Stimulated activated CD4-positive, alpha-beta T cell treated with anti-CD3 and anti-CD28 coated beads, Interleukin-12 subunit alpha, Interleukin-12 subunit beta, amount 100 ng/mL, for 24 hours (primary cell): ENCODE measurements around the gene ARHGDIG.
"Not testable (repeated sequence)": the region's sequence is repeated elsewhere in the genome, so short reads cannot be mapped to it uniquely, and the experiment has no call there.

Source experiments
- DNase-seq, 2 experiments: peaks; one replicate each; pipeline ENCODE4 v3.0.0-alpha.2; 2020; ENCODE audit warnings: low read depth in 2 of 2

ARHGDIG gene

DNA sequence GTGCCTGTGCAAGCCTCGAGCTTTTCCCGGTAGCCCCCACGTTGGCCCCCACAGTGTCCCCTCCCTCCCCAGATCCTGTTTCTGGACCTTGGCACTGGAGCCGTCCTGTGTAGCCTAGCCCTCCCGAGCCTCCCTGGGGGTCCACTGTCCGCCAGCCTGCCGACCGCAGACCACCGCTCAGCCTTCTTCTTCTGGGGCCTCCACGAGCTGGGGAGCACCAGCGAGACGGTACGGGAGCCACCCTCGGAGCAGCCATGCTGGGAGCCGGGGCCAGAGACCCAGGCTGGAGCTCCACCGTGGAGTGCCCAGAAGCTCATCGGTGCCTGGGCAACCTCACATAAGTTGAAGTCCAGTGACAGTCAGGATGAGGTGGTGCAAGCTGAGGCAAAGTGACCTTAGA is 16.4 kb upstream of the ARHGDIG start:
- DNase-seq: no peak

DNA sequence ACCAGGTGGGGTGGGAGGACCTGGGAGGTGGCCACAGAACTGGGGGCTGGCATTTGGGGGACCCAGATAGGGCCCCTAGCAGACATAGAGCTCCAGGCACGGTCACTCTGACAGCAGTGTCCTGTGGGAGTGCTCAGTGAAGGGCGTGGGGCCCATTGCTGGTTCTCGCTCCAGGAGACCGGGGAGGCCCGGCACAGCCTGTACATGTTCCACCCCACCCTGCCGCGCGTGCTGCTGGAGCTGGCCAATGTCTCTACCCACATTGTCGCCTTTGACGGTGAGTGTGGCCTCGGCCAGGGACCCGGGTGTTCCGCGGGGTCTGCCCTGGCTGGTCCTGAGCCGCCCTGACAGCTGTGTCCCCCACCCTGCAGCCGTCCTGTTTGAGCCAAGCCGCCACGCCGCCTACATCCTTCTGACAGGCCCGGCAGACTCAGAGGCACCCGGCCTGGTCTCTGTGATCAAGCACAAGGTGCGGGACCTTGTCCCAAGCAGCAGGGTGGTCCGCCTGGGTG is 15.9 kb upstream of the ARHGDIG start:
- DNase-seq: no peak

DNA sequence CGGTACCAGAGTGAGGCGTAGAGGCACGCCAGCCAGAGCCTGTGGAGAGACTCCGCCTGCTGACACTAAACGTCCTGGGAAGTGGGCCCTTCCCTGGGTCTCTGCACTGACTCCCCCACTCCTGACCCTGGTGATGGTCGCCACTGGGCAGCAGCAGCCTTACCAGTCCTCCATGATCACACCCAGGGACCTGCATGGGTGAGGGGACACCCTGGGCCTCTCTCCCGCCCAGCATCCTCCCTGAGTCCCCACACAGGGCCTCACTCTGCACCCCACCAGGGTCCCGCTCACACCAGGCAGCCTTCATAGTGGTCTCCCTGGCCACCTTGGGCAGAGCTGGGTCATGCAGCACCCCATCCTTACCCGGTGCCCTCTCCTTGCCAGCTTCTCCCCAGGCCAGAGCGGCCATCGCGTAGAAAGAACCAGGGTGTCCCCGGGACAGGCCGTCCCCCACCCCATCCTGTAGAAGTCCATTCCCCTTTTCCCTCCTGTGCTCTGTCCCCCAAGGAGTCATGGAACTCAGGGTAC is 15.3 kb upstream of the ARHGDIG start:
- no peak for DNase-seq

DNA sequence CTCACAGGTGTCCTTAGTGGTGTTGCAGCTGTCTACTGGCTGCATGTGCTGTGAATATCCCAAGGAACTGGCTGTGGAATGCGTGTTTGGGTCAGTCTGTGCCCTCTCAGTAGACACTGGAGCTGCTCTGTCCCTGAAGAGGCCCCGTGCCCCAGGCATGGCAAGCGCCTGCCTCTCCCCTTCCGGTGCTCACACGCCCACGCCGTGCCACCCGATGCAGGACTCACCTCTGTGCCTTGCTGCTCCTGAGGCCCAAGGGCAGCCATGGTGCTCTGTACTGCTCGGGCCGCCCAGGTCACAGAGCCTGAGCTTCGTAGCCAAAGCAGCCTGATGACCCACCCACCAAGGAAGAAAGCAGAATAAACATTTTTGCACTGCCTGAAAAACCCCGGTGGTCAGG is 14.7 kb upstream of the ARHGDIG start:
- DNase-seq: no peak

DNA sequence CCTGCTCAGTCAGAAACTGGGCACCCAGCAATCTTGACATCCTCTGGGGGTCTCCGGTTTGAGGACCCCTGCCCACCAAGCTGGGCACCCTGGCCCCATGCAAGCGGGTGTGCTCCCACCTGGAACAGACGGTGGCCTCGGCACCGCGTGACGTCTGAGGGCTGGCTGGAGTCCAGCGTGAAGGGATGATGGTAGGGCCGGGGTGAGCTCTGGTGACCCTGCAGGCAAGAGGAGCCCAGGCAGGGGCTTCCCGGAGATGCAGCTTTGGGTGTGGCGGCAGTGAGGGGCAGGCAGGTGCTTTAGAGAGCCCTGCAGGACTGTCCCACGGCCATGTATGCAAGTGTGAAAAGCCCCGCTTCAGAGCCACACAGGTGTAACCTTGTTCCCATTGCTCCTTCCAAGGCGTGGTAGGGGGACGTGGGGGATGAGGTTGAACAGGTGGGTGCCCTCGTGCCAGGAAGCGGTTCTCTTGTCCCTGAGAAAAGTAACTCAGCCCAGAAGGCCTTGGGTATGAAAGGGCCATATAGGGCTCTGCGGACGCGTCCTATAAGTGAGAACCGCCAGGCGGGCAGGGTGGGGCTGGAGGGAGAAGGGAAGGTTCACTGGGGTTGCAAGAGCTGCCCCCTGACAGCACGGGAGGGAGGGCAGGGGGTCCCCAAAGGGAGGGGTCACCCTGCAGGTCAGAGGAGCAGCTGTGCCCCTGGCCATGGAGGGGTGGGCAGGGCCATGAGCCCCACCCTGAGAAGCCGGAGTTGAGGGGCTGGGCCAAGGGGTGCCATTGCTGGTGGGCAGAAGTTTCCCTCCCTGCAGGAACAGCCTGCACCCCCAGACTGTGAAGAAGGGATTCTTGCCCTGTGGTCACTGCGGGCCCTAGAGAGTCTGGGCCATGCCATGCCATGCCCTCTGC is 13.9 kb upstream of the ARHGDIG start:
- no peak for DNase-seq

DNA sequence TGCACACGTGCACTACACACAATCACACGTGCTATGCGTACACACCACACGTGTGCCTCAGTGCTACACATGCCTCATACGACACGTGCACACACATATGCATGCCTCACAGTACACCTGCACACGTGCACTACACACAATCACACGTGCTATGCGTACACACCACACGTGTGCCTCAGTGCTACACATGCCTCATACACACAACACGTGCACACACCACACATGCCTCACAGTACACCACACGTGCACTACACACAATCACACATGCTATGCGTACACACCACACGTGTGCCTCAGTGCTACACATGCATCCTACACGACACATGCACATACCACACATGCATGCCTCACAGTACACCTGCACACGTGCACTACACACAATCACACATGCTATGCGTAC is 12.8 kb upstream of the ARHGDIG start:
- DNase-seq: not testable (repeated sequence)

DNA sequence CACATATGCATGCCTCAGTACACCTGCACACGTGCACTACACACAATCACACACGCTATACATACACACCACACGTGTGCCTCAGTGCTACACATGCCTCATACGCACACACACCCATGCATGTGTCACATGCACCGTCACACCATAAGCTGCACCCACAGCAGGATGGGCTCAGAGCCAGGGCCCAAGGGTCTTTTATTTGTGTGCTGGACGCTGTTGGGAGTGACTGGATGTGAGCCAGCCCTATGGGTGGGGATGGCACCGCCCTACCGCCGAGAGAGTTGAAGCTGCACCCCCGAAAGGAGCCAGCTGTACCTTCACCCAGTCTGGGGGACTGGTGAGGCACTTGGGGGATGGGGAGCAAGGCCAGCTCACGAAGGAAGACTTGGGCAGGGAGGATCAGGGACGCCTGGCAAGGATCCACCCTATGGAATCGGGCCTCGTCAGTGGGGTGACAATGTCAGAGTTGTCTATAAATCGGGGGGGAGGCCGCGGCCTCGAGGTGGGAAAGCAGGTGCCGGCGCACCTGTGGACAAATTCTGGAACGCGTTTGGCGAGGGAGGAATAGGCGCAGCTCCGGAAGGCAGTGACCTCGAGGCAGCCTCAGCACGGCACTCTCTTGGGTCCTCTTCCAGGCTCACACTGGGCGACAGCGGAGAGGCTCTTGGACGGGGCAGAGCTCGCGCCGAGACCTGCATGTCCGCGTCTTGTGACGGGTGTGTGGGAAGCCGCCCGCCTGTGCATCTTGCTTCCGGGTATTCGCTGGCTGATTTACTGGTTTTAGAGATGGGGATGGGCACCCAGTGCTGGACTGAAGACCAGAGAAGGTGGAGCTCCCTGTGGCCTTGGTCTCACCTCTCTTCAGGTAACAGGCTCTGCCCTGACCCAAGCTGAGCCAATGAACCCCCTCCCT is 12.0 kb upstream of the ARHGDIG start:
- DNase-seq: no peak

DNA sequence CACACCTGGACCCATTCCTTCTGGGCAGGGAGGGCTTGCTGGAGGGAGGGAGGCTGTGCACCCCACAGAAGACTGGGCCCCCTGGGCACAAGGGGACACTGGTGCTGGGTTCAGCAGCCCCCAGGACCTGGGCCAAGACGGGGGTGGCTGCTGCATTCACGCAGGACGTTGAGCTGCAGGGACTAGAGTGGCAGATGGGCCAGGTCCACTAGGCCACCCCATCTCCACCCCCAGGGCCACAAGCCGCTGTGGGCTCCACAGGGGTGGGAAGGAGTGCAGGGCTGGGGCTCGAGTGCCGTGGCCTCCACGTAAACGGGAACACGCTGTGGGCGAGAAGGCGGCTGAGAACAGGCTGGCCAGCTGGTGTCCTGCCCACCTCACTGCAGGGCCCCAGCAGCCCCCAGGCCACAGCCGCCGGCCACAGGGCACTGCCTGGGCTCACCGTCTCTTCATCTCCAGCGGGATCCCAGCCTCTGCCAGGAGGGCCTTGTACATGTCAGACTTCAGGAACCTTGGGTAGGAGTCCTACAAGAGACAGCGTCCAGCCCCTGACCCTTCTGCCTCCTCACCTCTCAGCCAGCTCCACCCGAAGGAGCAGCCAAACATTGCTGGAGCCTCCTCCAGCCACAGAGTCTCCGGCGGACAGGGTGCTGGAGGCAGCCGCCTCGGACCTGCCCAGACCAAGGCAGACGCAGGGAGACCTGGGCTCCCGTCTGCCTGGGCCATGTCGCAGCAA is 11.2 kb upstream of the ARHGDIG start:
- no peak for DNase-seq

DNA sequence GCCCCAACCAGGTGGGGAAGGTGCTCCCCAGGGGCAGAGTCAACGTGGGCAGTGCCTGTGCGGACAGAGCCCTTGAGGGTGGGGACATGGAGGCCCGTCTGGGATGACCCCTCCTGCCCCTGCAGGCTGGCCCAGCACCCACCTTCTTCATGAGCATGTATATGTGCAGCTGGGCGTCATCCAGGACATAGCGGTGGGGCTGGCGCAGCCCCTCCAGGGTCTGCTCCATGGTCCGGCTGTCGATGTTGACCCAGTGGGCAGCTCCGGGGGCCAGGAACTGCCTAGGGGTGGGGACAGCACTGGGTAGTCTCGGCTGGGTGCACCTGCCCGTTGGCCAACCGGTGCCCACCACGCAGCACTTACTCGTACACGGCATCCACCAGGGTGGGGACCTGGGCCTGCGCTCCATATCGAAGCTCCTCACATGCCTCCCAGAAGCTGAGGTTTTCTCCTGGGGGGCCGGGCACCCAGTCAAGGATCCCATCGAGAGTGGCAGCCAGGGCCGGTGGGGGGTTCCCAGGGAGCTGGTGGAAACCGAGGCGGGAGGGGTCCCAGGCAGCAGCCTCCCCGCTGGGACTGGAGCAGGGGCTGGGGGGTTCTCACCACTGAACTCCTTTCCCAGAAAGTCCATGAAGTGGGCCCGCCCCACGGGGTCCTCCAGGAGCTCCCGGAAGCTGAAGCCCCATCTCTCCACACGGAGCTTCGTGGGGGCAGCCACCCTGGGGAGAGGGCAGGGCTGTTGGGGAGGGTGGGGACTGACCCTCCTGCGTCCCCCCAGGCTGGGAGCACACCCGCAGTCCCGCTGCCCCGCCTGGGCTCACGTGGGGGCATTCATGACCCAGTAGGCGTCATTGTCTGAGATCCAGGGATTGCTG is 9.8 kb upstream of the ARHGDIG start:
- no peak for DNase-seq

DNA sequence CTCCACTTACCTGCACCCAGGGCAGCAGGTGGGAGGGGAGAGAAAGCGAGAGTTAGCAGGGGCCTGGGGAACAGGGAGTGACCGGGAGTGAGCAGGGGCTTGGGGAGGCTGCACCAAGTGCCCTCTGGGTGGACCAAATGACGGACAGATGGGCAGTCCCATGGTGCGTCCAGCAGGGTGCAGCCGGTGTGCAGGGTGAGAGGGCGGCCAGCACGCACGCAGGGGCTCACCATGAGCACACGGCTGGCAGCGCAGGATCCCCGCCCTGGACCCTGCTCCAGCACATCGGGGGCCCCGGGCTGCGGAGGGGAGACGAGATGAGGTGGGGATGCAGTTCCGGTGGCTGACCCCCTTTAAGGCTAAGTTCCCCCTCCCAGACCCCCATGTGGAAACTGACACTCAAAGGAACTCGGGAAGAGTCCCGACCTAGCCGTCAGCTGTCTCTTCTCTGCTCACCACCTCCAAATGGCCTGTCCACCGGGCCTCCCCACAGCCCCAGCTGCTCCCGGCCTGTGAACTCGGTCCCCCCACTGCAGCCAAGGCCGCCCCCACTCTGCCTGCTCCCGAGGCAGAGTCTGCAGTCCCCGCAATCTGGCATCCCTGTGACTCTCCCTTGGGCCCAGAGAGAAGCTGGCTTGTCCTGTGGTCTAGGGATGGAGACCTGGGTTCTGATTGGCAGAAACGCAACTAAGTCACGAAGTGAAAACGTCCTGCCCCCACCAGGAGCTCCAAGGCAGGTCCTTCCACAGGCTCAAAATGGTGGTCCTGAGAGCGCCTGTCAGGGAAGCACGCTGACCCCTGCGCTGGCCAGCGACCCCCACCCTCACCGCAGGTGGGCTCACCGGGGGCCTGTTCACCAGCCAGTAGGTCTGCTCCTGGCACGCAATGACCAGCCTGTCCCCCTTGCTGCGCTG is 7.5 kb upstream of the ARHGDIG start:
- no peak for DNase-seq

DNA sequence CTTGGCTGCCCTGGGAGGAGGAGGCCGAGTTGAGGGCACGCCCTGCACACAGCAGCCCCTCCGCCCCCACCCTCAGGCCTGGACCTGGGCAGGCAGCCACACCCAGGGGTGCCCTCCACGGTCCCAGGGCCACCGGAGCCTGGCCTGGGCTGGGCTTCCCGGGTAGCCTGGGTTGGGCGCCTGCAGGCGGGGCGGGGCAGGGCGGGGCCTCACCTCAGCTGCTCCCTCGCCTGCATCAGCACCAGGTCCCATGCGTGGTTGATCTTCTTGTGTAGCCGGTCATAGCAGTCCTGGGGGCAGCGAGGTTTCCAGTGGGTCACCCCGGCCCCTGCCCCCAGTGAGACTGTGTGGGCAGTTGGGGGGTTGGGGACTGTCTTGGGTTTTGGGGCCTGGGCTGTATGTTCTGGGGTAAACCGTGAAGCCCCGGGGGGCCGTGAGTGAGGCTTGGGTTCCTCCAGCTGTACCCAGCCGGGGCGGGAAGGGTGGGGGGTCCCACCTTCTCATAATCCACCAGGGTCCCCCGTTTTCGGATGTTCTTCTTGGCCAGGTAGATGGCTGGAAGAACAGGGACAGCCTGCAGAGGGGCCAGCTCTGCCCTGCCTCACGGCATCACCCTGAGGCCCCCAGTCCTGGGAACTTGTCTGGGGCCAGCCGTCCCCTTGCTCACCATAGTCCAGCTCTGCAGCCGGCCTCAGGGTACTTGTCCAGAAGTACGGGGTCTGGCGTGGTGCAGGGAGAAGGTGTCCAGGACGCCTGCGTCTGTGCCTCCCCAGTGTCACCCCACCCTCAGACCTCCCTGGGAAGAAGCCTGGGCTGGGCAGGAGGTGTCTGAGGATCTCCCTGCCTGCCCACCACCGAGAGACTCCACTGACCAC is 6.6 kb upstream of the ARHGDIG start:
- no peak for DNase-seq

DNA sequence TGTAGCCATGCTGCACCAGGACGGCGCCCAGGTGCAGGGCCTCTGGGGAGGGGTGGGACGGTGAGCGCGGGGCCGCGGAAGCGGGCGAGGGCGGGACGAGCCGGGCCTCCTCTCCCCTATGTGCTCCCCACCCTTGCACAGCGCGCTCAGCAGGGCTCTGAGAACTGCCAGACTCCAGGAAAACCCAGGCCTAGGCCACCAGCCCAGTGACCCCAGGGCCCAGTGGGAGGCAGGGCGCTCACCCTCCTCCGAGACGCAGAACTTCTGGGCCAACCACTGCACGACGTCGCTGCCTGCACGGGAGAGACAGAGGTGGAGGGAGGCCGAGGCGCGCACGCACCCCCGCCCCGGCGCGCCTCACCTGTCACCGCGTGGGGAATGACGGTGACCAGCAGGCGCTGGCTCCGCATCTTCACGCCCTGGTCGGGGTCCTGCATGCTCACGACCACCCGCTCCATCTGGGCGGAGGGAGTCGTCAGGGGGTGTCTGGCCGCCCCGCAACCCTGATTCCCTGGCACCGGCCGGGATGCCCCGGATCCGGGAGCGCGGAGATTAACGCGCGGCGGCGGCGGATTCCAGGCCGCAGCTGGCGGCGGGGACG is 5.2 kb upstream of the ARHGDIG start:
- DNase-seq: no peak

DNA sequence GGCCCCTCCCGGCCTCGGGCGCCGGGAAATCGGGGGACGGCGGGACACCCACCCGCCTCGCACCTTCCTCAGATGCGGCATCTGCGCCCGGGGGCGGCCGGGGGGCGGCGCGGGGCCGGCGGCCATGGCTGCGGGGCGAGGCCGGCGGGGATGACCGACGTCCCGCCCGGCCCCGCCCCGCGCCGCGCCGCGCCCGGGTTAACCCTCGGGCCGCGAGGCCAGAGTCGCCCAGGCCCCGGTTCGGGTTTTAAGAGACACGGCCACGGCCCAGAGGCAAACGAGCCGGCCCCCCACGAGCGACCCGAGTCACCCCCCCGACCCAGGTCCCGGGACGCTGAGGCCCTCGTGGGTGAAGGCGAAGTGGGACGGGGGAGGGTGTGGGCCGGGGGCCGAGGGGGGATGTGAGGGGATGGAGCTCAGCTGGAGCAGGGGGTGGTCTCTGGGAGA is 4.6 kb upstream of the ARHGDIG start, which contains the start of gene RGS11:
Gene RGS11 (minus strand): TSS at position 159 of the 447 bp plus-strand sequence. CDS start 33 bp downstream, at position 126.
- no peak for DNase-seq

DNA sequence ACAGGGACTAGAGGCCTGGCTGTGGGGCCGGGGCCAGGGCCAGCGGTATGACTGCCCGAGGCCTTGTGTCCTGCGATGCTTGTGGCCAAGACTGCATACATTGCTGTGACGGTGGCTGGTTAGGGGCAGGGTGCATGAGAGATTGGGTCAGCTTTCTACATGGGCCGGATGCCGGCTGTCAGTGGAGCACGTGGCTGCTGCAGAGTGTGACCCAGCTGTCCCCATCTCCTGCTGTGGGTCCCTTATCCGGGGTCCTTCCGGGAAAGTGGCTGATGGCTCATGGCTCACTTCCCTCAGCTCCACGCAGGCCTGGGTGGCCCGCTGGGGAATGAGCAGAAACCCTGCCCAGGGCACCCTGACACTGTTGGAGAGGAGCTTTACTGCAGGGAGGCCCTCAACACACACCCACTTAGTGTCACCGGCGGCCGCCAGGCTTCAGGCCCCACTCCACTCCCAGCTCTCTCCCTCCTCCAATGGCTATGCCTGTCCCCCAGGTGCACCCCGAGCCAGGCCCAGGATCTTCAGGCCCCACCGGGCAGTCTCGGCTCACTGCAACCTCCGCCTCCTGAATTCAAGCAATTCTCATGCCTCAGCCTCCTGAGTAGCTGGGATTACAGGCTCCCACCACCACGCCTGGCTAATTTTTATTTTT is 3.8 kb upstream of the ARHGDIG start:
- DNase-seq: no peak

DNA sequence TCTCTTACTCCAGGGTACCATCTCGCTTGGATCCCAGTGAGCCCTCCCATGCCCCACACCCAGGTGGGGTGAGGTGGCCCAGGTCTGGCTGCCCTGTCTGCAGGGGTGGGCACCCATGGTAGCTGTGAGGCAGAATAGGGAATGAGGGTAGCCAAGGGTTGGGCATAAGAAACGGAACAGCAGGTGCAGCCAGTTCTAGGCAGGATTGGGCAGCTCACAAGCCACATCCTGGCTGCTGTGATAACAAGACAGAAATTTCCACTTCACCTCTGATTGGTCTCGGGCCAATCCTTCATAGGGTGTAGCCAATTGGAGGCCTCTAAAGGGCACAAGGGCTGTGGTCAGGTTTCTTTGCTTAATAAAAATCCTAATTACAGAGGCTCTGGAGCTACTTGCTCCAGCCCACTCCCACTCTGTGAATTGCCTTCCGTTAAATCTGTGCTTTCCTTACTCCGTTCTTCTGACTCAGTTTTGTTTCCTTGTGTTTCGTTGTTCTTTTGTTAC is 1.5 kb upstream of the ARHGDIG start:
- DNase-seq: no peak

DNA sequence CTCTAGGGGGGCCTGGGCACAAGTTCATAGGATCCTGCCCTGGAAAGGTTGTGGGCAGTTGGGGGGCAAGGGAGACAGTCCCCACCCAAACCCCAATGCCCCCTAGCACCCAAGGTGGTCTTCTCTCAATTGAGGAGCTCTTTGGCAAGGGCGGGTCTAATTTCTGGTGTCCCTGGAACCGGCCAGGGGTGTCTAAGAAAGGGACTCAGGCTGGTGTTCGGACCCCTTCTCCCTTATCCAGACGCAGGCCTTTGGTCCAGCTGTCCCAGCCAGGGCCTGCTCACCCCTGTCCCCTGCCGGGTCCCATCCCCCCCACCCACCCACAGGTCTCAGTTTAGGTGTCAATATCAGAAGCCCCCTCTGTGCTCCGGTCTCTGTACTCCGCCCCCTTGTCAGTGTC is 860 bp upstream of the ARHGDIG start:
- no peak for DNase-seq

DNA sequence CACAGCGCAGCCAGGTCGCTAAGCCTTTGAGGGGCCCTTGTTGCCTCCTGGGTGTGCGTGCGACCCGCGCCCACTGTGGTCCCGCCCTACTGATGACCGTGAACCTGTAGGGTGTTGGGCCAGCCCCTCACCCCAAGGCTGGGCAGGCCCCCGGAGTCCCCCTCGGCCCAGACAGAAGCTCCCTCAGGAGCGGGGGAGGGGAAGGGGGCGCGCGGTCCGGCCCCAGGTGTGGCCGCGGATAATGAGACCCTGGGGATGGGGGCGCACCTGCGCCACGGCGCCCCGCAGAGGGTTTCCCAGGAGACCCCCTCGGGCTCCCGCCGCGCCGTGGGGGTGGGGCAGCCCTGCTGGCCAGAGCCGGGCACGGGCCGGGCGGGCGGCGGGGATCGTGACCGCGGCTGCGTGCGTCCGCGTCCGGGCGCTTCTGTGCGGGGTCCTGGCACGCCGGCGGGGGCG is 358 bp upstream of the ARHGDIG start:
- DNase-seq: no peak
